ENCODE data around the gene MGRN1. TPM values are rescaled to one million over a fixed set of nuclear protein-coding genes. Genes with fewer than 3 reads are reported as not detected.

Gene MGRN1
- total RNA-seq, 4 donors from 2014 or later: 30.8 to 58.2 (median 44.8) TPM

DNA sequence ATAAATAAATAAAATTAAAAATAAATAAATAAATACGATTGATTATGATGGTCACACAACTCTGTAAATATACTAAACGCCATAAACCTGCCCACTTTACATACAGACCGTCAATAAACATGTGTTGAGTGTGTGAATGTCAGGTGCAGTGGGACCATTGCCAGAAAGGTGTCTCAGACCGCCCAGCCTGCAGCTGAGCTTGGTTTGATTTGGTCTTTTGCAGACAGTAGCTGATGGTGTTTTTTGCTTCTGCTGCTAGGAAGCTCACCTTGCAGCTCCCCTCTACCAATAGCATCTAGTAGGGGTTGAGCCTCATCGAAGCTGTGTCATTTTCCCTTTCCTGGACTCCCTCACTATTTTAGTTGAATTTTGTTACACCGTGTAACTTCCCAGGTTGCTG is 33.4 kb upstream of the MGRN1 start:
- no peak for TF ChIP-seq POLR2A (IDR thresholded peaks at IDR 0.05)
- TF ChIP-seq, protein P1, sequence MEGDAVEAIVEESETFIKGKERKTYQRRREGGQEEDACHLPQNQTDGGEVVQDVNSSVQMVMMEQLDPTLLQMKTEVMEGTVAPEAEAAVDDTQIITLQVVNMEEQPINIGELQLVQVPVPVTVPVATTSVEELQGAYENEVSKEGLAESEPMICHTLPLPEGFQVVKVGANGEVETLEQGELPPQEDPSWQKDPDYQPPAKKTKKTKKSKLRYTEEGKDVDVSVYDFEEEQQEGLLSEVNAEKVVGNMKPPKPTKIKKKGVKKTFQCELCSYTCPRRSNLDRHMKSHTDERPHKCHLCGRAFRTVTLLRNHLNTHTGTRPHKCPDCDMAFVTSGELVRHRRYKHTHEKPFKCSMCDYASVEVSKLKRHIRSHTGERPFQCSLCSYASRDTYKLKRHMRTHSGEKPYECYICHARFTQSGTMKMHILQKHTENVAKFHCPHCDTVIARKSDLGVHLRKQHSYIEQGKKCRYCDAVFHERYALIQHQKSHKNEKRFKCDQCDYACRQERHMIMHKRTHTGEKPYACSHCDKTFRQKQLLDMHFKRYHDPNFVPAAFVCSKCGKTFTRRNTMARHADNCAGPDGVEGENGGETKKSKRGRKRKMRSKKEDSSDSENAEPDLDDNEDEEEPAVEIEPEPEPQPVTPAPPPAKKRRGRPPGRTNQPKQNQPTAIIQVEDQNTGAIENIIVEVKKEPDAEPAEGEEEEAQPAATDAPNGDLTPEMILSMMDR (IDR thresholded peaks at IDR 0.05): no peak
- no peak for TF ChIP-seq EP300 (IDR thresholded peaks at IDR 0.05)
- no peak for TF ChIP-seq POLR2AphosphoS5 (IDR thresholded peaks at IDR 0.05)
- Histone ChIP-seq H3K36me3 (no peaks in the 10 kb centered on the region), H3K27me3 (no peaks in the 10 kb centered on the region), H3K4me3 (no peak overlapping the region), H3K9me3 (no peaks in the 10 kb centered on the region), H3K4me1 (no peaks in the 10 kb centered on the region), H3K27ac (no peak overlapping the region)
- DNase-seq (ENCODE audit: low spot score in 2 of 2): no peak
- WGBS: 77% methylated on average over 6 of the region's 6 CpGs

DNA sequence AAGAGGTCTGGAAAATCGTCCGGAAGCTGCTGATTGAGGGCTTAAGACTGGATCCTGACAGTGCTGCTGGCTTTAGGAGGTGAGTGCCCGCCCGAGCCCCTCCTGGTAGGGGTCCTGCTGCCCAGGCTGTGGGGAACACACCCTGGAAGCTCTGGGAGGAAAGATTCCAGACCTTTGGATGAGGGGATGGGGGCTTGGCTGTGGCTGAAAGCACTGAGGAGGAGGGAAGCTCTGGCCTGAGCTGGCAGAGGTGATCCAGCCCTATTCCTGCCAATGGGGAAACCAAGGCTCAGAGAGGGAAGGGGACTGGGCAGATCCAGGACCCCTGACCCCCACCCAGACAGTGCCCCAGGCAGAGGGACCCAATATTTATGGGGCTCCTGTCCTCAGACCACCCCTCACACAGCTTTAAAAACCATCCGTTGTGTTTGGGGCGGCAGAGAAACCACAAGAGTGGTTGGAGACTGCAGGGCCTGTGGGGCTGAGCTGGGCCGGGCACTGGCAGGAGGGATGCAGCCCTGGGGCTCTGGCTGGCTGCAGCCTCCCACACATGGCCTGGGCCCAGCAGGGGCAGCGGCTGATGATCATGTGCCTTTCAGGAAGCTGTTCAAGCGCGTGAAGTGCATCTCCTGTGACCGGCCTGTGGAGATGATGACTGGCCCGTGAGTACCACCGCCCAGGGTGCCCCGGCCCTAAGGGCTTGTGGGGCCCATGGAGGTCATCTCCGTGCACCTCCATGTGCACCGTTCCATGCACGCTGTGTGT is 32.7 kb upstream of the MGRN1 start:
- Histone ChIP-seq H3K27ac (no peak overlapping the region), H3K27me3 (no peaks in the 10 kb centered on the region), H3K9me3 (no peaks in the 10 kb centered on the region), H3K4me3 (no peak overlapping the region), H3K36me3 (no peaks in the 10 kb centered on the region), H3K4me1 (peaks cover under 1% of the 10 kb centered on the region)
- DNase-seq (ENCODE audit: low spot score in 2 of 2): no peak
- TF ChIP-seq POLR2A (IDR thresholded peaks at IDR 0.05) (no peak), POLR2AphosphoS5 (IDR thresholded peaks at IDR 0.05) (no peak), EP300 (IDR thresholded peaks at IDR 0.05) (no peak)
- TF ChIP-seq, protein P1 (IDR thresholded peaks at IDR 0.05): no peak
- 73% methylated on average over 11 of the region's 17 CpGs for WGBS

DNA sequence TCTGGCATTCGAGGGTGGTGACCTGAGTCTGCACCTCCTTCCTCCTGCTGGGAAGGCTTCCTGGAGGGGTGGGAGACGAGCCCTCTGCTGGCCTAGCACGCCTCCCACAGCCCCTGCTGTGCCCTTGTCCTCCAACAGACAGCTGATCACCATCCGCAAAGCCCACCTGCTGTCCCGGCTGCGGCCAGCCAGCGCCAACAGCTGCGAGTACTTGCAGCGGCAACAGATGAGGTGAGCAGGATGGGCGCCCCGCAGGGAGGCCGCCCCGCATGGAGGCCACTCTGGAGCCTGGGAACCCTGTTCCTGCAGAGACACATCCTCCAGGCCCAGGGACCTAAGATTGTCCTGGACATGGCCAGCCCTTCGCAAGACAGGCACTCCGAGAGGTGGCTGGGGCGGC is 31.5 kb upstream of the MGRN1 start:
- Histone ChIP-seq H3K27ac (no peak overlapping the region), H3K4me3 (no peak overlapping the region), H3K27me3 (no peaks in the 10 kb centered on the region), H3K4me1 (peaks cover 5% of the 10 kb centered on the region), H3K9me3 (no peaks in the 10 kb centered on the region), H3K36me3 (no peaks in the 10 kb centered on the region)
- DNase-seq (ENCODE audit: low spot score in 2 of 2): no peak
- no peak for TF ChIP-seq POLR2AphosphoS5 (IDR thresholded peaks at IDR 0.05)
- WGBS: 82% methylated on average over 11 of the region's 16 CpGs

DNA sequence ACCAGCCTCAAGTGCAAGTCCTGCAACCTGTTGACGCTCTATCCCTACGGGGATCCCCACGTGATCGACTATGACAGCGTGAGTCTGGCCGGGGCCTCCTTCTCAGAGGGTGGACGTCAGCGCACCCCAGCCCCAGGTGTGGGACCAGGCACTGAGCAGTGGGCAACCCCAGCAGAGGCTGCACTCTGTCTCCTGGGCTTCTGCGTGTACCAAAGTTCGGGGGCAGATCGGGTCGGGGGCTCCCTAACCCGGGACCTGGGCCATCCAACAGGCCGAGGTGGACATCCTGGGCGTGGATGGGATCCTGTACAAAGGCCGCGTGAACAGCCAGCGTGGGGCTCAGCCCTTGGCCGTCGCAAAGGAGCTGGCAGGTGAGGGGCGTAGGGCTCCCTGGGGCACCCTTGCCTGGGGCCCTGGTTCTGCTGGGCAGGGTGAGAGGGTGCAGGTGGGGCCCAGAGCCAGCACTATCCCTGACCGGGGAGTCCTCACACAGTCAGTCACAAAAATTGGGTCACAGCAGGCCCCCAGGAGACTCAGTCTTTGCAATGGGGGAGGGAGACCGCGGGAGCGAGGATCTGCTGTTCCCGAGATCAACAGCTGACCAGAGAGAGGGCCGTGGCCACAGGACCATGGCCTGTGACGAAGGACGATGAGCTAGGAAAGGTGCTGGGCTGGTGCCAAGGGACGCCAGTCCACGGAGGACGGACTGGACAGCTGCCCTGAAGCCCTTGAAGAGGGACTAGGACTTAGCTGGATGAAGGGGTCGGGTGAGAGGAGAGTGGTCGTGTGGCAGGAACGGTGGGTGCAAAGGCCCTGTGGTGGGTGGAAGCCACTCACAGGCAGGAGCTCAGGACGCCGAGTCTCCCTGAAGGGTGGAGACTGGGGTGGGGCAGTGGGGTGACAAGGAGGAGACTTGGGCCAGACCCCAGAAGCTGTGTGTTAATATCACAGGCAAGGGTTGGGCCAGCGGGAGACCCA is 29.9 kb upstream of the MGRN1 start:
- no peak for DNase-seq (ENCODE audit: low spot score in 2 of 2)
- peaks cover 5% of the 10 kb centered on the region for H3K4me1 ChIP-seq
- WGBS: 93% methylated on average over 16 of the region's 38 CpGs
- H3K27me3 ChIP-seq: no peaks in the 10 kb centered on the region
- H3K36me3 ChIP-seq: no peaks in the 10 kb centered on the region
- no peak overlapping the region for H3K27ac ChIP-seq
- H3K9me3 ChIP-seq: no peaks in the 10 kb centered on the region
- H3K4me3 ChIP-seq: no peak overlapping the region
- TF ChIP-seq EP300 (IDR thresholded peaks at IDR 0.05): no peak
- TF ChIP-seq, protein P1 (IDR thresholded peaks at IDR 0.05): no peak
- TF ChIP-seq POLR2A (IDR thresholded peaks at IDR 0.05): no peak
- no peak for TF ChIP-seq POLR2AphosphoS5 (IDR thresholded peaks at IDR 0.05)

DNA sequence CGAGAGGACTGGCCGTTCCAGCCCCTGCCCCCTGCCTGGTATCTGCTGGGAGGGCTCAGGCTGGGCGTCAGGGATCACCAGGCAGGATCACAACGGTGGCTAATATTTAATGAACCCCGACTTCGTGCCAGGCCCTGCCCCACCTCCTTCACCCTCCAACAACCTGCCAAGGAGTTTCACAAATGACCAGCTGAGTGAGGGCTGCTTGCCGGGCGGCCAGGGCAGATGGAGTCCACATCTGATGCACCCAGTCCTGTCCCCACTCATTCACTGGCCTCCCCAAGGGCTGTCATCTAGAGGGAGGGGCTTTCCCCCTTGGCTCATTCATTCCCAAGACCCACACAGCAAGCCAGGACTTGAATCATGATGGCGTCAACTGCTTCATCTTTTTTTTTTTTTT is 27.5 kb upstream of the MGRN1 start:
- no peaks in the 10 kb centered on the region for H3K36me3 ChIP-seq
- no peak overlapping the region for H3K4me3 ChIP-seq
- no peaks in the 10 kb centered on the region for H3K27me3 ChIP-seq
- no peak overlapping the region for H3K27ac ChIP-seq
- TF ChIP-seq, protein P1 (IDR thresholded peaks at IDR 0.05): no peak
- no peak for TF ChIP-seq EP300 (IDR thresholded peaks at IDR 0.05)
- no peak for TF ChIP-seq POLR2AphosphoS5 (IDR thresholded peaks at IDR 0.05)
- no peak for TF ChIP-seq POLR2A (IDR thresholded peaks at IDR 0.05)
- DNase-seq (ENCODE audit: low spot score in 2 of 2): no peak
- 48% methylated on average over 9 of the region's 9 CpGs for WGBS
- H3K4me1 ChIP-seq: peaks cover 16% of the 10 kb centered on the region
- no peaks in the 10 kb centered on the region for H3K9me3 ChIP-seq
